Kidney (tissue), 14 donors: ENCODE measurements around the gene RHBDF2. TPM values are rescaled to one million over a fixed set of nuclear protein-coding genes. Genes with fewer than 3 reads are reported as not detected.
A peak's percentile ranks its signal among the peaks of the same experiment; 100 is the strongest.
"Not testable (repeated sequence)": the region's sequence is repeated elsewhere in the genome, so short reads cannot be mapped to it uniquely, and the experiment has no call there.

Experiments
- DNase-seq, 5 donors: peaks; one replicate each; pipeline ENCODE4 v3.0.0-alpha.2; 2013 to 2020
- FAIRE-seq: peaks from 2 replicates; lab custom pipeline; 2012; peaks lifted over from hg19 to GRCh38; lab: Jason Lieb, UNC
- H3K27ac ChIP-seq, 2 donors: one replicate each; pipeline ENCODE4 v1.7.0; 2013; ENCODE audit warnings: low read depth in 2 of 2, low read length in 2 of 2, inconsistent platforms in 1 of 2
- H3K27me3 ChIP-seq: one replicate; pipeline ENCODE4 v1.7.1; 2013; ENCODE audit warnings: low read length, inconsistent platforms; ENCODE audit not compliant: control insufficient read depth, insufficient read depth
- H3K36me3 ChIP-seq, 3 donors: one replicate each; pipeline versions ENCODE4 v1.7.0 to v1.7.1; 2013; ENCODE audit warnings: low read length in 3 of 3, control low read depth in 1 of 3, inconsistent platforms in 1 of 3; ENCODE audit not compliant: insufficient read depth in 3 of 3, control insufficient read depth in 2 of 3
- H3K4me1 ChIP-seq, 3 donors: one replicate each; pipeline versions ENCODE4 v1.7.0 to v1.7.1; 2013; ENCODE audit warnings: low read length in 3 of 3, inconsistent platforms in 1 of 3, low read depth in 1 of 3; ENCODE audit not compliant: control insufficient read depth in 2 of 3, insufficient read depth in 2 of 3
- H3K4me3 ChIP-seq, 3 donors: one replicate each; pipeline versions ENCODE4 v1.7.0 to v1.8.1; 2013; ENCODE audit warnings: low read length in 3 of 3, control low read depth in 1 of 3, inconsistent platforms in 1 of 3
- H3K9ac ChIP-seq, 3 donors: one replicate each; pipeline versions ENCODE4 v1.7.0 to v1.7.1; 2013; ENCODE audit warnings: low read length in 3 of 3, control low read depth in 1 of 3, inconsistent platforms in 1 of 3
- H3K9me3 ChIP-seq, 3 donors: one replicate each; pipeline versions ENCODE4 v1.7.0 to v1.7.1; 2013; ENCODE audit warnings: low read length in 3 of 3, control low read depth in 1 of 3, inconsistent platforms in 1 of 3; ENCODE audit not compliant: control insufficient read depth in 2 of 3, insufficient read depth in 1 of 3
- CTCF ChIP-seq: IDR thresholded peaks from 3 replicates; pipeline ENCODE4 v1.5.1; 2012; ENCODE audit warnings: mild to moderate bottlenecking, moderate library complexity, borderline replicate concordance; ENCODE audit not compliant: insufficient read depth; ENCODE audit errors: extremely low read depth
- intact Hi-C: fragments of 100-400 bp; cut with DNase I; formaldehyde crosslinking; loops from one replicate; pipeline ENCODE4 v1.11.1; 2022
- polyA plus RNA-seq: library from polyadenylated mRNA; stranded (reverse); fragments of 350-450 nt; fragmentation: Illumina TruSeq; extraction: RNeasy Lipid Tissue Mini Kit (QIAGEN cat#74804); gene quantifications from one replicate; pipeline ENCODE4 v1.2.3, GENCODE V29; 2014; ENCODE audit warnings: low read depth, low replicate concordance; ENCODE audit not compliant: insufficient read depth
- total RNA-seq: library from RNA; stranded (reverse); fragmentation: NEBNext Ultra II Directional; extraction: Animal tissue kit (Norgen Biotek cat#: 25700); gene quantifications from one replicate; pipeline ENCODE4 v1.2.1, GENCODE V29; 2021
- donor health status: control.
- donor health status: control.
- donor health status: control.
- donor health status: control.
- donor health status: control.
- donor health status: DM: yes; HTN: yes; CAD: no.
- donor health status: Normal renal cell carcinoma (clear cell type).

The RHBDF2 gene
- total and polyA plus RNA-seq, 2 donors from 2014 or later, result 6.8 to 58.6 TPM

DNA sequence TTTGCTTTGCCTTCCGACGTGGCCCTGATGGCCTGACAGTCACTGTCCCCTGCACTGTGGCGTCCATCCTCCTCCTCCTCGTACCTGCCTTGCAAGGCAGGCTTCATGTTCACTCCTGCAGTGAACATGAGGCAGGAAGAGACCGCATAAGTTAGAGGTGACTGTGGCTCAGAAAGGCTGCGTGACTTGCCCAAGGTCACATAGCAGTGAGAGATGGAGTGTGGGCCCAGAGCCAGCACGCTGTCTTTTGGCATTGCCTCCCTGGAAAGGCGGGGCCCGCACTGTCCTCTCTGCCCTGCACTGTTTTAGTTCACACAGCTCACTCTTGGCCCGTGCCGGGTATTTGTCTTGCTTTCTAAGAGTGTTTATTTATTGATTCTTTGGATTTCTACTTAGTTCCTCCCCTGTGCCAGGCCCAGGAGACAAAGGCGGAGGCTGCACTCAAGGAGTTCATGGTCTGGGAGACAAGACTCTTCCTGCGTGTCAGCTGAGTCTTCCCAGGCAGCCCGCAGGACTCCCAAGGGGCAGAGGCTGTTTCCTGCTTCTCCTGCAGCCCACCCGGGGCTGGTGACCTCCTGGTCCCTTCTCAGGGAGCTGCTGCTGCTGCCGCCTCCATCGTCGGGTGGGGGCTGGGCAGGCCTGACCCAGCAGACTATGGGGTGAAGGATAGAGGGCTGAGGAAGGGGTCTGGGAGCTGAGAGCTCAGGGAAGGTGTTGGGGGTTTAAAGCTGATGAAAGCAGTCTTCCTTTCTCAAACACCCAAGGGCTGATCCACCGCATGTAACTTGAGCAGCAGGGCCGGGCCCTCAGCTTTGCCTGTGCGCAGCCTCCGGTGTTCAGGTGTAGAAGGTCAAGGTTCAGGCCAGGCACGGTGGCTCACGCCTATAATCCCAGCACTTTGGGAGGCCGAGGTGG, 23.6 kb upstream of the RHBDF2 start:
- intact Hi-C loops, result no loop called here
- H3K9ac ChIP-seq, result peak overlapping the region in 1 of 3 donors; percentile 15
- DNase-seq, result peak in 4 of 5 donors; percentile 49 to 83 (median 64)

DNA sequence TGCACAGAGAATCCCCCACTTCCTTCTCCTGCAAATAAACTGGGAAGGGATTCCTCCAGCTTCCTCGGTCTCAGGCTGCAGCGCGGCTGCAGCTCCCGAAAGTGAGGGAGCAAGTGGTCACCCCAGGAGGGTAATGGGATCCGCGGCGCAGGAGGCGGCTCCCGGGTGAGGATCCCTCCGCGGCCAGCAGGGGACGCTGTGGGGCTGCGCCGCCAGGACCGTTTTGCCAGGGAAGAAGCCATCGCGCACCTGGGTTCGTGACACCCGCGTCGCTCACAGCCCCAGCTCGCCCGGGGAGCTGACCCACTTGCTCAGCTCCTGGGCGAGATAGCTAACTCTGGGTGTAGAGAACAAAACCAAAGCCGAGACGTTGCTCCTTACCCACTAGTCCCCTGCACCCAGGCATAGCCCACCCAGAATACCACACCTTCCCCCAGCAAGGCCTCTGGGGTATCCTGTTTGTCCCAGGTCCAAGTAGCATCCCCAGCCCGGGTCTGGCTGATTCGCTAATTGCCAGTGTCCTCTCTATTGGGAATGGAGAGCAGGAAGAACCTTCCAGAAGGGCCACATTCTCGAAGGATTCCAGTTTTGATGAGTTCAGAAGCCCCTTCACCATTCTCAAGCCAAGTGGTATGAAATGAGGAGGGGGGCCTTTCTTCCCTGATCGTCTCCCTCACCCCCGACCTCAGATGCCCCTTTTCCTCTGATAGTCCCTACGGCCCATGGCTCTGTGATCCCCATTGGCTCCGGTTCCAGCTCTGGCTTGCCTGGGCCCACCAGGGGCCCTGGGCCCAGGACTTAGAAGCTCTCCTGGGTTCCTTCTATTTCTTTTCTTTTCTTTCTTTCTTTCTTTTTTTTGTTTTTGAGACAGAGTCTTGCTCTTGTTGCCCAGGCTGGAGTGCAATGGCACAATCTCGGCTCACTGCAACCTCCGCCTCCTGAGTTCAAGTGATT, 22.1 kb upstream of the RHBDF2 start:
- intact Hi-C loops, result no loop called here
- Histone ChIP-seq H3K4me1 (peaks cover 0 to 16% (median 6%) of the 10 kb centered on the region in 3 donors), H3K36me3 (no peaks in the 10 kb centered on the region), H3K27ac (no peak overlapping the region), H3K9ac (no peak overlapping the region), H3K9me3 (no peaks in the 10 kb centered on the region), H3K27me3 (no peaks in the 10 kb centered on the region), H3K4me3 (no peak overlapping the region)
- TF ChIP-seq CTCF, result peak; percentile 100
- DNase-seq (peak; percentile 72 to 88 (median 81)), FAIRE-seq (no peak)

More for the DNA sequence above, 23.6 kb upstream of the RHBDF2 start:
- H3K4me3 ChIP-seq, result no peak overlapping the region
- H3K27ac ChIP-seq, result no peak overlapping the region
- TF ChIP-seq CTCF, result no peak
- H3K4me1 ChIP-seq, result peaks cover 0 to 26% (median 6%) of the 10 kb centered on the region in 3 donors
- H3K27me3 ChIP-seq, result no peaks in the 10 kb centered on the region
- H3K36me3 ChIP-seq, result no peaks in the 10 kb centered on the region
- no peak for FAIRE-seq
- no peaks in the 10 kb centered on the region for H3K9me3 ChIP-seq

- H3K9me3 ChIP-seq, H3K4me3 ChIP-seq, H3K27ac ChIP-seq, H3K27me3 ChIP-seq, H3K36me3 ChIP-seq, H3K9ac ChIP-seq, H3K4me1 ChIP-seq, intact Hi-C loops, FAIRE-seq: not testable (repeated sequence)
- peak in 1 of 5 donors; percentile 37 for DNase-seq
Measured at GRCh38 chr17:76521683-76522082, 20.5 kb upstream of the RHBDF2 start.

DNA sequence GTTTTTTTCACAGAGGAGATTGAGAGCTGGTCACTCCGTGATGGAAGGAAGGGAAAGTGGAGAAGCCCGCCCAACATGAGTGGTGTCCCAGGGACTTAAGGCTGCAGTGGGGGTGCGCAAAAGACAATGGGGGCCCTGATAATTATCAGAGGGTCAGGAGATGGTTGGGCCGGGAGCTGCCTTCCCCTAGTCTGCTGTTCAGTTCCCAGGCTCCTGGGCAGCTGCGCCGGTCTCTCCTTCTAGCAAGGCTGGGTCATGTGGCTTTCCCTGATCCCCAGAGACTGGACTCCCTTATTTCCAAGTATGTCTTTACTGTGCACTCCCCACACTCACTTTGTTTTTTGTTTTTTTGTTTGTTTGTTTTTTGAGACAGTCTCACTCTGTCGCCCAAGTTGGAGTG, 20.0 kb upstream of the RHBDF2 start:
- no peak for TF ChIP-seq CTCF
- peaks cover 0 to 9% (median 4%) of the 10 kb centered on the region in 3 donors for H3K4me1 ChIP-seq
- H3K27ac ChIP-seq, result no peak overlapping the region
- H3K36me3 ChIP-seq, result no peaks in the 10 kb centered on the region
- no peaks in the 10 kb centered on the region for H3K27me3 ChIP-seq
- intact Hi-C loops, result no loop called here
- H3K9me3 ChIP-seq, result no peaks in the 10 kb centered on the region
- H3K4me3 ChIP-seq, result no peak overlapping the region
- FAIRE-seq, result no peak
- no peak overlapping the region for H3K9ac ChIP-seq
- DNase-seq, result no peak
